Ascending aorta (tissue), 2 donors: Measurements from ENCODE around the gene IL10RA. TPM values are rescaled to one million over a fixed set of nuclear protein-coding genes. Genes with fewer than 3 reads are reported as not detected.
"Not testable (repeated sequence)": the region's sequence is repeated elsewhere in the genome, so short reads cannot be mapped to it uniquely, and the experiment has no call there.

Experiments used
- DNase-seq, 2 donors: peaks; one replicate each; pipeline ENCODE4 v3.0.0-alpha.2; 2019; ENCODE audit warnings: low spot score in 2 of 2
- H3K27ac ChIP-seq, 2 donors: fragments of 200-600 bp; sonication (generic); one replicate each; pipeline ENCODE4 v1.5.1; 2016 to 2017; ENCODE audit warnings: mild to moderate bottlenecking in 1 of 2
- H3K27me3 ChIP-seq: fragments of 200-600 bp; sonication (generic); one replicate; pipeline ENCODE4 v1.5.1; 2017
- H3K36me3 ChIP-seq, 2 donors: fragments of 200-600 bp; sonication (generic); one replicate each; pipeline ENCODE4 v1.5.1; 2016
- H3K4me1 ChIP-seq, 2 donors: fragments of 200-600 bp; sonication (generic); one replicate each; pipeline ENCODE4 v1.5.1; 2016 to 2017; ENCODE audit warnings: mild to moderate bottlenecking in 1 of 2
- H3K4me3 ChIP-seq, 2 donors: fragments of 200-600 bp; sonication (generic); one replicate each; pipeline ENCODE4 v1.5.1; 2016 to 2017; ENCODE audit warnings: mild to moderate bottlenecking in 1 of 2
- H3K9me3 ChIP-seq, 2 donors: fragments of 200-600 bp; sonication (generic); one replicate each; pipeline ENCODE4 v1.5.1; 2016
- CTCF ChIP-seq, 3 experiments: fragments of 200-600 bp in 2 of 3; fragments of 450-650 bp in 1 of 3; sonication (generic) in 2 of 3; IDR thresholded peaks; one replicate each; pipeline ENCODE4 v1.5.1; 2016 to 2019; ENCODE audit warnings: antibody characterized with exemption in 3 of 3, mild to moderate bottlenecking in 1 of 3, moderate library complexity in 1 of 3
- intact Hi-C: fragments of 100-400 bp; cut with DNase I; formaldehyde crosslinking; loops from one replicate; pipeline ENCODE4 v1.15.1; 2023
- total RNA-seq: library from RNA; depleted of rRNA; stranded (reverse); fragments of >200 nt; gene quantifications from one replicate; pipeline ENCODE4 v1.1.0, GENCODE V29; 2016

The IL10RA gene
- total RNA-seq, 1 donor from 2014 or later, result 38.6 TPM

- no peaks in the 10 kb centered on the region for H3K4me1 ChIP-seq
- no peaks in the 10 kb centered on the region for H3K36me3 ChIP-seq
- H3K4me3 ChIP-seq, result no peak overlapping the region
- TF ChIP-seq CTCF (IDR thresholded peaks at IDR 0.05), result no peak
- no peaks in the 10 kb centered on the region for H3K27me3 ChIP-seq
- no peak for DNase-seq
- H3K27ac ChIP-seq, result no peak overlapping the region
- no peaks in the 10 kb centered on the region for H3K9me3 ChIP-seq
- intact Hi-C loops, result no loop called here
These were observed 41.6 kb upstream of the IL10RA start for GRCh38 chr11:117944554-117944953.

GRCh38 chr11:117945047-117945810, 41.0 kb upstream of the IL10RA start:
- intact Hi-C loops, result no loop called here
- Histone ChIP-seq H3K4me3 (no peak overlapping the region), H3K4me1 (no peaks in the 10 kb centered on the region), H3K27me3 (no peaks in the 10 kb centered on the region), H3K27ac (no peak overlapping the region), H3K9me3 (no peaks in the 10 kb centered on the region), H3K36me3 (no peaks in the 10 kb centered on the region)
- DNase-seq, result no peak
- no peak for TF ChIP-seq CTCF (IDR thresholded peaks at IDR 0.05)

- H3K27me3 ChIP-seq, result no peaks in the 10 kb centered on the region
- intact Hi-C loops, result no loop called here
- DNase-seq, result no peak
- H3K9me3 ChIP-seq, result no peaks in the 10 kb centered on the region
- H3K4me1 ChIP-seq, result no peaks in the 10 kb centered on the region
- H3K36me3 ChIP-seq, result no peaks in the 10 kb centered on the region
- H3K4me3 ChIP-seq, result no peak overlapping the region
- H3K27ac ChIP-seq, result no peak overlapping the region
- no peak for TF ChIP-seq CTCF (IDR thresholded peaks at IDR 0.05)
These were observed 39.9 kb upstream of the IL10RA start for GRCh38 chr11:117946156-117946841.

- peak; percentile 23 to 87 for DNase-seq
- Histone ChIP-seq H3K4me3 (no peak overlapping the region), H3K27me3 (no peaks in the 10 kb centered on the region), H3K9me3 (no peaks in the 10 kb centered on the region), H3K36me3 (no peaks in the 10 kb centered on the region), H3K27ac (no peak overlapping the region), H3K4me1 (no peaks in the 10 kb centered on the region)
- peak; percentile 65 to 81 (median 79) for TF ChIP-seq CTCF (IDR thresholded peaks at IDR 0.05)
- intact Hi-C loops, result loop anchor here (1.0 kb wide), 1 partner anchor 104 kb away; no protein-coding TSS in a partner anchor
These were observed 39.2 kb upstream of the IL10RA start for GRCh38 chr11:117946842-117947526.

- H3K27ac ChIP-seq, H3K9me3 ChIP-seq, H3K4me3 ChIP-seq, H3K36me3 ChIP-seq, DNase-seq, H3K27me3 ChIP-seq, H3K4me1 ChIP-seq: not testable (repeated sequence)
- intact Hi-C loops, result loop anchor here (1.0 kb wide), 1 partner anchor 104 kb away; no protein-coding TSS in a partner anchor
These were observed 38.4 kb upstream of the IL10RA start for GRCh38 chr11:117947751-117948150.

GRCh38 chr11:117948466-117948865, 37.7 kb upstream of the IL10RA start:
- intact Hi-C loops, H3K4me3 ChIP-seq: not testable (repeated sequence)

More at GRCh38 chr11:117948466-117948865, 37.7 kb upstream of the IL10RA start:
- H3K9me3 ChIP-seq, H3K27ac ChIP-seq, H3K27me3 ChIP-seq, DNase-seq, H3K4me1 ChIP-seq, H3K36me3 ChIP-seq: not testable (repeated sequence)
